ENCODE results near the gene C1orf94. TPM values are rescaled to one million over a fixed set of nuclear protein-coding genes. Genes with fewer than 3 reads are reported as not detected.

The C1orf94 gene, protein sequence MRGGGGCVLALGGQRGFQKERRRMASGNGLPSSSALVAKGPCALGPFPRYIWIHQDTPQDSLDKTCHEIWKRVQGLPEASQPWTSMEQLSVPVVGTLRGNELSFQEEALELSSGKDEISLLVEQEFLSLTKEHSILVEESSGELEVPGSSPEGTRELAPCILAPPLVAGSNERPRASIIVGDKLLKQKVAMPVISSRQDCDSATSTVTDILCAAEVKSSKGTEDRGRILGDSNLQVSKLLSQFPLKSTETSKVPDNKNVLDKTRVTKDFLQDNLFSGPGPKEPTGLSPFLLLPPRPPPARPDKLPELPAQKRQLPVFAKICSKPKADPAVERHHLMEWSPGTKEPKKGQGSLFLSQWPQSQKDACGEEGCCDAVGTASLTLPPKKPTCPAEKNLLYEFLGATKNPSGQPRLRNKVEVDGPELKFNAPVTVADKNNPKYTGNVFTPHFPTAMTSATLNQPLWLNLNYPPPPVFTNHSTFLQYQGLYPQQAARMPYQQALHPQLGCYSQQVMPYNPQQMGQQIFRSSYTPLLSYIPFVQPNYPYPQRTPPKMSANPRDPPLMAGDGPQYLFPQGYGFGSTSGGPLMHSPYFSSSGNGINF
- total RNA-seq, result not detected

DNA sequence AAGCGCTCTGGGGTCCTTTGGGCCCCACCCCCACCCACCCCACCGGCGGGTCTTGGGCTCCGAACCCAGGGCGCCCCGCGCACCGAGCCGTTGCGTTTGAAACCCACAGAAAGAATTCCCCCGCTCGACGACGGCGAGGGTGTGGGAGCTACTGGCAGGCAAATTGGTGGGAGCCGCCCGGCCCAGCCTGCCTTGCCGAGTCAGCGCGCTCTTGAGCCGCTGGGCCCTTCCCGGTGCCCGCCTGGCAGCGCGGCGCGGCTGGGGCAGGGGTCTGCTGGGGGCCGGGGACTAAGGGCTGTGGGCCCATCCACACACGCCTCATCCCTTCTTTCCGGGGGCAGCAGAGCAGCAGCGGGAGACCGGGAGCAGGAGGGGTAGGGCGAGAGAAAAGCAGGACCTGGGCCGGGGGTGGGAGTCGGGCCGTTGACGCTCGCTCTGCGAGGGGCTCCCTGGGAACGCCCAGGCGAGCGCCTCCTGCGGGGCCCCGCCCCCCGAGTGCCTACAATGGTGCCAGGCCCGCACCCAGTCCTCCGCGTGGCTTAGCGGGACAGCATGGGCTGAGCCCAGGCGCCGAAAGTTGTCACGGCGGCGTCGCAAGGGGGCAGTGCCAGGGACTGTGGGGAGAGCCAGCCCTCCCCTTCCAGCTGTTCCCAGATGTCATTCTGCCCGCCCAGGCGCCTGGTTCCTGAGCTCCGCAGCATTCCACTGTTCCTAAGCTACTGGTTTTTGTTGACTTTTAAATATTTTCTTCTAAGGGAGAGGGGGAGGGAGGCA, at the start of gene C1orf94:
TSS of gene C1orf94 (plus strand) at position 78 of the 774 bp plus-strand sequence. CDS start 883 bp downstream, outside the sequence.
- ATAC-seq (no peak), DNase-seq (ENCODE audit: low spot score) (no peak)
- intact Hi-C loops (cut with DNase I), result no loop called here

DNA sequence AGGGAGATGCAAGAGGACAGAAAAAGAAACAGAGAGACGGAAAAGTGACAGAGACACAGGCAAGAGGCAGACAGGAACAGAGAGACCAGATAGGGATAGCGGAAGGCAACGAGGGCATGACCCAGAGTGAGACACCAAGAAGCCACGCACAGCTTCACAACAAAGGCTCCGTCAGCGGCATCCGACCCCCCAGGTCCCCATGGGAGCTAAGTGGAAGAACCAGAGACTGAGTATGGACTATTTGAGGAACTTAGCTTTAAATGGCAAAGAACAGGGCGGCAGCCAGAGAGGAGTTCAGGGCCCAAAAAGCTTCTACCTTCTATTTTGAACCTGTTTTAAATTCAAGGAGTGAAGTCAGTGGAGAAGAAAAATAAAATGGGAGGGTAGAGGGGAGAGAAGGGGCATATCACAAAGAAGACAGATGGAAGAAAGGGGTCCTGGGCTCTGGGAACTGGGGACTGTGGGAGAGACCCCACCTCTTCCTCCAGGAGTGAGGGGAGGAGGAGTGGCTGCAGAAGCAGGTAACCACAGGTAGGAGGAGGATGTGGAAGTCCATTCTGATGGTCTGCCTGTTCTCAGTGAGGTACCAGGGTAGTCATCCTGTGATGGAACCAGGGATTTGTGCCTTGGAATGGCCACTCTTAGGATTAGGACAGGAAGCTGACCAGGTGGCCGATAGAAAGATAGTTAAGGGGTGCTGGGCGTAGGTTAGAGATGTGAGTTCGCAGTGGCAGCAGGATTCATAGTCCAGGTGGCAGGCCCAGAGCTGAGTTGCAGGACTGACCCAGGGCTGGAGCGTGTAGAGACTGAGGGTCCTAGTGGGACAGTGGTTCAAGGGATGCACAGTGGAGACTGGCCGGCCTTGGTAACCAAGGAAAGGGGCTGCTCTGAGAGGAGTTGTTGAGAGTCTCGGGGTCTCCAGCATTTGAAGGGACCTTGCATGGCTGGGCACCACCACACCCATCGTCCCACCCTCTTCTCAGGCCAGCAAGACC, 49.4 kb upstream of the C1orf94 start:
- no peak for DNase-seq (ENCODE audit: low spot score)
- intact Hi-C loops (cut with DNase I), result no loop called here
- no peak for ATAC-seq

DNA sequence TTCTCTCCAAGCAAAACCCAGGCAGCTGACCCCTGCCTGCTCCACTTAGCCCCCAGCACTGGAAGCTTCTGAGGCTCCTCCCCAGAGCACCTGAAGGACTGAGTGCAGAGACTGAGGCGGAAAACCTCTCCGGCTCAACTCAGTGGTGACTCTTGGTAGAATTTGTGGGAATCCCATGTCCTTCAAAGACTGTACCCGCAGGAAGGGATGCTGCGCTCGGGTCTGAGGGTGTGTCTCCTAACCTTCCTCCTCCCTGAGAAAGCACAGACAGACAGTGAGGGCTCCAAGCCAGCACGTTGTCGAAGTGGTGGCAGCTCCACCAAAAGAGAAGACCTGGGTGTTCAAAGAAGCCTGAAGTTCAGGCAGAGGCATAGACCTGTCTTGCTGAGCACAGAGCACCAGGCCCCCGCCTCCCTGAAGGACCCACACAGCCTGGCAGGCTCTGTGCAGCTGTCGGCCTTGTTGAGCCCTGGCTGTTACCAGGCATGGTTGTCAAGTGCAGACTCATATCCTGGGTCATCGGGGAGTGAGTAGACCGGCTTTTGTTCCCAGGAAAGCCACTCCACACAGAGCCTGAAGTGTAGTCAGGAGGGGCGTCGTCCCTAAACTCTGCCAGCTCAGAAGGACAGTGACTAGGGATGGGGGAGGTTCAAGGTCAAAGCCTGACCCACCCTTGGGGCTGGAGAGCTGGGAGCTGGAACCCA, 48.4 kb upstream of the C1orf94 start:
- intact Hi-C loops (cut with DNase I), result no loop called here
- ATAC-seq (no peak), DNase-seq (ENCODE audit: low spot score) (no peak)

DNA sequence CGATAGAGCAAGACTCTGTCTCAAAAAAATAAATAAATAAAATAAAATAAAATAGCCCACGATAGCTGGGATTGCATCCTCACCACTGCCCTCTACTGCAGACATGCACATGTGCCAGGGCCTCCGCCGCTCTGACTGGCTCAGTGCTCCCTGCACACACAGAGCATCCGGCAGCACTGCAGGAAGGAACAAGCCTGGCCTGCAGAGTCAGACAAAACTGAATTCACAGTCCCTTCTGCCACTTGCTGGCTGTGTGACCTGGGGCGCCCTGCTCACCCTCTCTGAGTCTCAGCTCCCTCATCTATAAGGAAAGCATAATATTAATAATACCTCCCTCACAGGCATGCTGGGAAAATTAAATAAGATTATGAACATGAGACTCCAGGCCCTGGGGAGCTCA, 47.1 kb upstream of the C1orf94 start:
- ATAC-seq (no peak), DNase-seq (ENCODE audit: low spot score) (no peak)
- intact Hi-C loops (cut with DNase I), result no loop called here

DNA sequence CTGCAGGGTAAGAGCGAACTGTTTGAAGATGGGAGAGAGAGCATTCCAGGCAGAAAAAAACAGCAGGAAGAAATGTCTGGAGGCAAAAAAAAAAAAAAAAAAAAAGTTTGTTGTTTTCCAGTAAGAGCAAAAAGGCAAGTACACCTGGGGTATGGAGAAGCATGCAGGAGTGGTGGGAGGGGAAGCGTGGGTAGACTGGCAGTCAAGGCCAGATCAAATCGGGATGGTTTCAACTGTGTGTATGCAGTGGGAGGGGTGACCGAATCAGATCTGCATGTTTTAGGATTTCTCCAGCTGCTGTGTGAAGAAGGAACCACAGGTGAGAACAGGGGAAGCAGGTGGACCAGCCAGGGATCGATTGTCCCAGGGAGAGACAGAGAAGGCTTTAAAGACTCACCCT, 46.4 kb upstream of the C1orf94 start:
- ATAC-seq (no peak), DNase-seq (ENCODE audit: low spot score) (no peak)

DNA sequence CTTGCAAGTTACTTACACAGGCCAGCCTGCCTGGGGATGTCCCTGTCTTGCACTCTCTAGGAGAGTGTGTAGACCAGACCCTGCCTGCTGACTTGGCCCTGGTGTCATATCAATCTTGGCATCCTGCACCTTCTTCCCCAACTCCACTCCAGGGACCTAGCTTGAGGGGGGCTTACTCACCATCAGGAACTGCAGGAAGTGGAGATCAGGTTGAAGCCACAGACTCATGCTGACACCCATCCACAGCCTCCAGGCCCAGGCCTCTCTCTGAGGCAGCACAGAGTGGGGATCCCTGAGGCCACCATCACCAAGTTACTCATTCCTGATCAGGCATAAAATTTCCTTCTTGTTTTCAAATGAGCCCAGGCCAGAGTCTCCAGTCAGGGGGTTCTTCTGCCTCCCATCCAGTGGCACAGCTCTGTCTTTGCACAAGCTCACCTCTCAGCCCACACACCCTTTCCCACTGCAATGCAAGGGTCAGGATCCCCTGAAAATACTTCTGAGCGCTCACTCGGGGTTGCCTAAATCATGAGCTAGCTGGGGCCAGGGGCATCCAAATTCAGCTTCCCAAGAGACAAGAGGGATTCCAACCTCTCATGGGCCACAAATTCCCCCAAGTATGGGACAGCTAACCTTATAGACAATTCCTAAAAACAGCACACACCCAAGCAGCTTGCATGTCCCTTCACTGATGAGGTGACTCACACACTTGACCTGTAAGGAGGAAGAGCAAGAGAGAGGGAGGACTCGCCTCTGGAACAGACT, 45.1 kb upstream of the C1orf94 start:
- DNase-seq (ENCODE audit: low spot score) (no peak), ATAC-seq (no peak)
- intact Hi-C loops (cut with DNase I), result no loop called here

More for the DNA sequence above, 46.4 kb upstream of the C1orf94 start:
- intact Hi-C loops (cut with DNase I), result no loop called here

DNA sequence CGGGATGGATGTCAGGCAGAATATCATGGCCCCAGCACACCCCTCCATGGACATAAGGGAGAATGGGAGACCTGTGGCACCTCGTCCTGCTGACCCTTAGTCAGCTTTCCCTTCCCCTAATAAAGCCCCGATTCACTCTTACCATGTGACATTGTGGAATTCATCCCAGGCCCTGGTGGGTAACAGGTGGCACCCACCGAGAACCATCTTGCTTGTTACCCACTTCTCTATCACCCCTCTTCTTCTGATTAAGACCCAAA, 44.6 kb upstream of the C1orf94 start:
- no peak for DNase-seq (ENCODE audit: low spot score)
- intact Hi-C loops (cut with DNase I), result no loop called here
- no peak for ATAC-seq

DNA sequence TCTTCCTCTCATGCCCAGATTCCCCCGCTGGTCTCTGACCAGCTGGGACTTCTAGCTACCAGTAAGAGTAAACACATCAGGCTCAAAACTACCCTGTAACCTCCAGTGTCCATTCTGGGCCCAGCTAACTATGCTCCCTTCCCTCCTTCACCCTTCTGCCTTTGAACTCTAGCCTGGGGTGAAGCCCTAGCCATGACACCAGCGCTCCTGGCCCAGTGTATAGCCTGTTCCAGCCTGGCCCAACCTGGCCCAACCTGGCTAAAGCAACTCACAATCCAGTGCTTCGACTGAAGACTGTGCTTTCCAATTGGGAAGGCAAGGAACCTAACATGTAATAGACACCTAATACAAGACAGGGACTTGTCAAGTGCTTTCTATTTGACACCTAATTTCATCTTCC, 39.3 kb upstream of the C1orf94 start:
- DNase-seq (ENCODE audit: low spot score), result no peak
- intact Hi-C loops (cut with DNase I), result no loop called here
- no peak for ATAC-seq

DNA sequence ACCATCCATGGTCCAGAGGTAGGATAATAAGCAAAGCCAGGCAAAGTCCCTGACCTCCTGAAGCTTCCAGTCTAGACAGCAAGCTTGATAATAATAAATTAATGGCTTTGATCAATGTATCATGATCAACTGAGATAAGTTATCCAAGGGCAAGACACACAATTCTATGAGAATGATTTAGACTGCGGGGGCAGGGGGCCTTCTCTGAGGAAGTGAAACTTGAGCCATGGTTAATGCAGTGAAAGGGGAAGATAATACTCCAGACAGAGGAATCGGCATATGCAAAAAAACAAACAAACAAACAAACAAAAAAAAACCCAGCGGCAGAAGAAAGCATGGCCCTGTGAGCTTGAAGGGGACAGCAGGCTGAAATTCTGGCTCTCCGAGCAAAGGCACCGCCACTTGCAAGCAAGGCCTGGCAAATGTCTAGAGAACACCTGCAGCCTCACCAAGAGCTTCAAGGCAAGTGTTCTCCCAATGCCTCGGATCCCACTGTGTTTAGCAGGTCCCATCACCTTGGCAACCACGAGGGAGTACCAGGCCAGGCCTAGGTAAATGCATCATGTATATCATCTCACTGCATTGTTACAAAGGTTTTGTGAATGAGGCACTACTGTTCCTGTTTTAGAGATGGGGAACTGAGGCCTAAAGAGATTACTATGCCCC, 36.6 kb upstream of the C1orf94 start:
- intact Hi-C loops (cut with DNase I), result no loop called here
- no peak for ATAC-seq

DNA sequence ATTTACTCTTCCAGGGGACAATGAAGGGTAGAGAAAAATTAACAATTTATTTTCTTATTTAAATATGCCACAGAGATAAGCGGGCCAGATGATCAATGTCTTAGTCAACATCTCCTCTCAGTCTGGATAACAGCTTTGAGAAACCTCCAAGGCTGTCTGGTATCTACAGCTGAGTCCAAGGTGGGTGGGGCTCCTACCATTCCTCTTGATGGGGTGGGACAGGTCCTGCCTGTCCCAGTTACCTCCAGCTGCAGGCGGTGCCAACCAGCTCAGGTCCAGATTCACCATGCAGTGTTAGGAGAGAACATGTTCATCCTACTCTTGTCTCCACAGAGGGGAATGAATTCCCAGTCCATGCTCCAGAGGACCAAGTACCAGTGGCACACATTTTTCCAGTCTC, 32.7 kb upstream of the C1orf94 start:
- intact Hi-C loops (cut with DNase I), result no loop called here
- DNase-seq (ENCODE audit: low spot score) (no peak), ATAC-seq (no peak)

More for the DNA sequence above, 36.6 kb upstream of the C1orf94 start:
- no peak for DNase-seq (ENCODE audit: low spot score)

DNA sequence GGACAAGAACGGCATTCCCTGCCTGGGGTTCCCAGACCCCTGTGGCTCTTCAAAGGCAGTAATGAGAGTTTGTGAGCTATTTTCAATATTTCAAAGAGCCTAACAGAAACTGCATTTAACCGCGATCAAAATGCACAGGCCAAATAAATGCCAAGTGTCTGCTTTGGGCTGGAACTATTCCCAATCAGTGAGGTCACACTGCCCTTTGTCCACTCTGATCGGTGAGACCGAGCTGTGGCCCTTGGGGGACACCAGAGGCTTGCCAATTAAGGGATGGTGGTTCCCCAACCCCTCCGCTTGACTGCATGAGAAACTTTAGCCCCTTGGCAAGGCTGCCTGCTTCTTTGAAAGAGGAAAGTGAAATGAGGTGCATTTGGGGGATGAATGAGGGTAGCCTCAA, 31.9 kb upstream of the C1orf94 start:
- ATAC-seq (no peak), DNase-seq (ENCODE audit: low spot score) (no peak)
- intact Hi-C loops (cut with DNase I), result no loop called here

DNA sequence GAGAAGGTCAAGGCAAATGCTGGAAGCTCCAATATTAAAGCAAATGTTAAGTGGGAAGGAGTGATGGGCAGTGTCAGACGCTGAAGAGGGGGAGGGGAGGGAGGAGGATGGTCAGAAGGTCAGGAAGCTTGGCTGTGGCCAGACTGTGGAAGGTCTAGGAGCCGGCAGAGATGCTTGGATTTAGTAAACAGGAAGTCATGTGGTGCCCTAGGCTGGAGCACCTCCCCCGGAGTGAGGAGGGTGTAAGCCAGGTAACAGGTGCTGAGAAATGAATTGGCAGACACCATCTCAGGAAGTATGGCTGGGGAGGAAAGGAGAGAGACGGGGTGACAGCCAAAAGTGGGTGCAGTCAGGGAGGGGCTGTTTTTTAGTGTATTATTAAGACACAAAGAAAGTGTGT, 29.4 kb upstream of the C1orf94 start:
- DNase-seq (ENCODE audit: low spot score), result no peak
- no peak for ATAC-seq
- intact Hi-C loops (cut with DNase I), result no loop called here

DNA sequence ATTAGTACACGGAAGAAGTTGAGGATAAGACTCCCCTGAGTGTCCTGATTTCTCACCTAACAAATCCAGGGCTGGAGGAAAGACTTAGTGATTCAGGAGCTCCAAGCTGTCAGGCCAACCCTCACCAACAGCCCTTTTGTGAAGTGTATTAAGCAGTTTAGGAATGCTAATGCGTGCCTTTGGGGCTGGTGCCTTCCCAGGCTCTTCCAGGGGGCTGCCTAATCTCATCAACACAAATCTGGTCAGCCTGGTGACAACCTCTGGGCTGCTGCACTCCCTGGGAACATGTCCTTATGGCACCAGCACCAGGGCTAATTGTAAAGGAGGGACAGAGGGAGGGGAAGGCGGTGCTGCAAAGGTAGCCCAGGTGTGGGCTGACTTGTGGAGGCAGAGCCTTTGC, 27.2 kb upstream of the C1orf94 start:
- ATAC-seq, result no peak
- intact Hi-C loops (cut with DNase I), result no loop called here

DNA sequence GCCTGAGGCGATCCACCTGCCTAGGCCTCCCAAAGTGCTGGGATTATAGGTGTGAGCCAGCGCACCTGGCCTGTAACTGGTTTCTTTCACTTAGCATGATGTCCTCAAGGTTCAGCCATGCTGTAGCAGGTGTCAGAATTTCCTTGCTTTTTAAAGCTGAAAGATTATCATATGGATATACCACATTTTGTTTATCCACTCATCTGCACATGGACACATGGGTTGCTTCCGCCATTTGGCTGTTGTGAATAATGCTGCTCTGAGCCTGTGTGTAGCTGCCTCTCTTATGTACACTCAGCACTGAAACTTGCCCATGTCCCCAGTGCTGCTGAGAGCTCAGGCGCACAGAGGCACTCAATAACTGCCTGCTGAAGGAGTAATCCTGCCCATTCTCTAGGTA, 23.5 kb upstream of the C1orf94 start:
- ATAC-seq (no peak), DNase-seq (ENCODE audit: low spot score) (no peak)
- intact Hi-C loops (cut with DNase I), result no loop called here

More for the DNA sequence above, 27.2 kb upstream of the C1orf94 start:
- DNase-seq (ENCODE audit: low spot score), result no peak

DNA sequence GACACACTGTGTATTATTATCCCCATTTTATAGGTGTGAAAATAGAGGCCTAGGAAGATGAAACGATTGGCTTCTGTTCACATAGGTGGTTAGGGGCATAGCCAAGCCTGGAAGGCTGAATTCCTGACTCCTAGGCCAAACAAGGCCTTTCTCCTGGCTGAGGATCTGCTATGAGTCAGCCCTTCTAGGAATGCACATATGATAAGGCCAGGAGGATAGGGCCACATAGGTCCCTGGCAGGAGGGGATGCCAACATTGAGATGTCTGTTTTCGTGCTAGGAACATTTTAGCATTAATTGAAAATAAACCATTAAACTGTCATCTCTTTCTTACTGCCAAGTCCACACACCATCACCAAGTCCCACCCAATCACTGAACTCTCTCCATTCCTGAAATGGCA, 20.8 kb upstream of the C1orf94 start:
- intact Hi-C loops (cut with DNase I), result no loop called here
- no peak for ATAC-seq
- no peak for DNase-seq (ENCODE audit: low spot score)

DNA sequence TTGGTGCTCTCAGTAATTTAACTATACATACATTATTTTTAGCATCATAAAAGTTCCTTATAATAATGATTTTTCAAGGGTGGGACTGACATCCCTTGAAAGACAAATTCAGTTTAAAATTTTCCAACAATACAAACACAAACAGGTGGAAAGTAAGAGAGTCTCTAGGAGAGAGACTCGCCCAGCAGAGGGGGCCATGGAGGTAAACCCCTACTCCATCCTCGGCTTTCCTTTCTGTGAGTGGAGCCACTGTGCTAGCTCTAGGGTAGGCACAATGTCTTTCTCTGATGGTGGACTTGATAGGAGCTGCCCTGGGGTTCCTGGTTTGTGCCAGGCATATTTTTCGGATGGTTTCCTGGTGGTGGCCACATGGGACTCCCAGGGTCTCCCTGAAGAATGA, 20.0 kb upstream of the C1orf94 start:
- intact Hi-C loops (cut with DNase I), result no loop called here
- ATAC-seq, result no peak
- no peak for DNase-seq (ENCODE audit: low spot score)

Data from sciatic nerve (tissue), 2 donors.